ENCODE data around the gene SLC10A7. TPM values are rescaled to one million over a fixed set of nuclear protein-coding genes. Genes with fewer than 3 reads are reported as not detected.

SLC10A7 gene, protein sequence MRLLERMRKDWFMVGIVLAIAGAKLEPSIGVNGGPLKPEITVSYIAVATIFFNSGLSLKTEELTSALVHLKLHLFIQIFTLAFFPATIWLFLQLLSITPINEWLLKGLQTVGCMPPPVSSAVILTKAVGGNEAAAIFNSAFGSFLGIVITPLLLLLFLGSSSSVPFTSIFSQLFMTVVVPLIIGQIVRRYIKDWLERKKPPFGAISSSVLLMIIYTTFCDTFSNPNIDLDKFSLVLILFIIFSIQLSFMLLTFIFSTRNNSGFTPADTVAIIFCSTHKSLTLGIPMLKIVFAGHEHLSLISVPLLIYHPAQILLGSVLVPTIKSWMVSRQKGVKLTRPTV
- total RNA-seq, result 10 to 100 TPM in 3 of 4 donors, 1 to 10 TPM in 1; 7.4 to 34.5 (median 17.1) TPM

DNA sequence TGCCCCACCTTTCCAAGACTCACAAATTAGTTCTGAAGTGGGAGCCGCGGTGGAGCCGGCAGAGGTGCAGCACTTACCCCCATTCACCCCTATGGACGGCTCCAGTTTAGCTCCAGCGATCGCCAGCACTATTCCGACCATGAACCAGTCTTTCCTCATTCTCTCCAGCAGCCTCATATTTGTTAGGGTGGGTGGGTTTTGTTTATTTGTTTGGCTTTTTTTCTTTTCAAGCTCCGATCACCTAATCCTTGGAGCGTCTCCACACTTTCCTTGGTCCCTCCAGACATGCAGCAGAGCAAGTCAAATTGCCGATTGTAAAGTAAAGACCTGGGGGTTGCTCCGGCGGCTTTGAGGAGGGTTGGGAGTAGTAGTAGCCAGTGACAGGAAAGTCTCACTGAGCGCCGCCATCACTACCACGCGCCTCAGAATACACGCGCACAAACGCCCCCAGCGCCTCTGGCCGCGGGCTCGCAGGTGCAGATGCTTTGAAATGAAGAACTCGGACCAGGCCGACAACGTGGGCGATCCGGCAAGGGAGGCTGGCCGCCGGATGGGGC lies at the start of gene SLC10A7:
Gene SLC10A7 (minus strand): TSS at position 400 of the 557 bp plus-strand sequence. CDS start 223 bp downstream, at position 177.
- intact Hi-C loops (cut with DNase I; ENCODE audit: low total_unique reads), result no loop called here
- DNase-seq, result peak; percentile 66 to 73

DNA sequence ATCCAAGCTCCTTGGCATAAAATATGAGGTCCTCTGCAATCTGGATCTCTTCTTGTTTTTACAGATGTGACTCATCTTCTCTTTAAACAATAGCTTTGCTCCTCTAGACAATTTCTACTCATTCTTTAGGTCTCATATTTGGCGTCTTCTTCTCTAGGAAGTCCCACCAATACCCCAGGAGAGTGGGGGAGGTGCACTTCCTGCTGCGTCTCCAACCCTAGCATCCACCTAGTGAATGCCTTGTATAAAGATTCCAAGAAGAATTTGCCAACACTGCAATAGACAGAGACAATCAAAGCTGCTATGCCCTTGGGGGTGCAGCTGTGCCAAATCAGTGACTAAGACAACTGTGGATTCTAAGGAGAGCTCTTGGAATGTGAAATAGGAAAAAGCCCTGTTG lies 45.7 kb upstream of the SLC10A7 start:
- no peaks in the 10 kb centered on the region for H3K9me3 ChIP-seq
- no peak overlapping the region for H3K4me3 ChIP-seq
- H3K27ac ChIP-seq, result no peak overlapping the region
- intact Hi-C loops (cut with DNase I; ENCODE audit: low total_unique reads), result no loop called here
- no peak for DNase-seq
- no peaks in the 10 kb centered on the region for H3K36me3 ChIP-seq
- no peaks in the 10 kb centered on the region for H3K27me3 ChIP-seq
- no peaks in the 10 kb centered on the region for H3K4me1 ChIP-seq
- TF ChIP-seq POLR2A (IDR thresholded peaks at IDR 0.05), result no peak
- TF ChIP-seq CTCF (IDR thresholded peaks at IDR 0.05), result no peak

More for the DNA sequence above, at the start of gene SLC10A7:
- Histone ChIP-seq H3K27ac (peak within 1 kb of the TSS; percentile 82 to 83), H3K4me3 (peak within 1 kb of the TSS; percentile 63 to 72), H3K27me3 (no peaks in the 10 kb centered on the region), H3K9me3 (no peaks in the 10 kb centered on the region), H3K36me3 (no peaks in the 10 kb centered on the region), H3K4me1 (peaks cover 0 to 4% of the 10 kb centered on the region in 2 donors)
- TF ChIP-seq POLR2A (IDR thresholded peaks at IDR 0.05), result no peak
- TF ChIP-seq CTCF (IDR thresholded peaks at IDR 0.05), result no peak

GRCh38 chr4:146564492-146564891 lies 42.8 kb upstream of the SLC10A7 start:
- Histone ChIP-seq H3K27me3 (no peaks in the 10 kb centered on the region), H3K36me3 (no peaks in the 10 kb centered on the region), H3K9me3 (no peaks in the 10 kb centered on the region), H3K4me1 (no peaks in the 10 kb centered on the region), H3K4me3 (no peak overlapping the region), H3K27ac (no peak overlapping the region)
- intact Hi-C loops (cut with DNase I; ENCODE audit: low total_unique reads), result no loop called here
- TF ChIP-seq POLR2A (IDR thresholded peaks at IDR 0.05) (no peak), CTCF (IDR thresholded peaks at IDR 0.05) (no peak)
- DNase-seq, result no peak

GRCh38 chr4:146550161-146550560 lies 28.4 kb upstream of the SLC10A7 start:
- H3K27ac ChIP-seq, result no peak overlapping the region
- no peak for TF ChIP-seq POLR2A (IDR thresholded peaks at IDR 0.05)
- TF ChIP-seq CTCF (IDR thresholded peaks at IDR 0.05), result no peak
- no peaks in the 10 kb centered on the region for H3K4me1 ChIP-seq
- DNase-seq, result no peak
- H3K9me3 ChIP-seq, result no peaks in the 10 kb centered on the region
- intact Hi-C loops (cut with DNase I; ENCODE audit: low total_unique reads), result no loop called here
- no peaks in the 10 kb centered on the region for H3K36me3 ChIP-seq
- no peak overlapping the region for H3K4me3 ChIP-seq
- no peaks in the 10 kb centered on the region for H3K27me3 ChIP-seq

DNA sequence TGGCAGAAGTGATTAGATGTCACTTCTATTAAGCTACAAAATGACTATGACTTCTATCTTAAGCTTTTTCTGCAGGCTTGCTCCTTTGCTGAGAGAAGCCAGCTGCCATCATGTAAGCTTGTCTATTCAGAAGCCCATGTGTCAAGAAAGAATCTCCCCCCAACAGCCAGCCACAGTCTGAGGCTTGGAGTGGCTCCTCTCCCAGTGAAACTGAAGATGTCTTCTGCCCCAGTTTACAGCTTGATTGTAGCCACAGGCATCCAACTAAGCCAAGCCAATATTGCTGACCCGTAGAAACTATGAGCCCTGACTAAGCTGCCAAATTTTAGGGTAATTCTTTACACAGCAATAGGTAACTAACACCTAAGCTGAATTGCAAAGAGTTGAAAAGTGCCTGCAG lies 26.7 kb upstream of the SLC10A7 start:
- DNase-seq, result no peak
- TF ChIP-seq POLR2A (IDR thresholded peaks at IDR 0.05), result no peak
- no peak for TF ChIP-seq CTCF (IDR thresholded peaks at IDR 0.05)

More for the DNA sequence above, 26.7 kb upstream of the SLC10A7 start:
- Histone ChIP-seq H3K4me3 (no peak overlapping the region), H3K9me3 (no peaks in the 10 kb centered on the region), H3K27ac (no peak overlapping the region), H3K27me3 (no peaks in the 10 kb centered on the region), H3K4me1 (no peaks in the 10 kb centered on the region), H3K36me3 (no peaks in the 10 kb centered on the region)
- intact Hi-C loops (cut with DNase I; ENCODE audit: low total_unique reads), result no loop called here

All from uterus (tissue), 4 donors.